Neutrophil (primary cell): ENCODE data around the gene LAIR1.
A peak's percentile ranks its signal among the peaks of the same experiment; 100 is the strongest.

Experiments
- H3K27ac ChIP-seq: fragments of 200-600 bp; sonication (generic); 2 replicates; pipeline ENCODE4 v1.5.1; 2016; ENCODE audit warnings: mild to moderate bottlenecking, moderate library complexity
- H3K27me3 ChIP-seq: fragments of 200-600 bp; sonication (generic); 2 replicates; pipeline ENCODE4 v1.6.0; 2016; ENCODE audit warnings: mild to moderate bottlenecking
- H3K36me3 ChIP-seq: fragments of 200-600 bp; sonication (generic); 2 replicates; pipeline ENCODE4 v1.5.1; 2017
- H3K4me1 ChIP-seq, 2 experiments: fragments of 200-600 bp in 1 of 2; sonication (generic) in 1 of 2; 1 replicate in 1 of 2; 2 replicates in 1 of 2; pipeline versions ENCODE4 v1.5.1 to v1.6.1; 2013 to 2016; ENCODE audit warnings: low read depth in 1 of 2, low read length in 1 of 2, mild to moderate bottlenecking in 1 of 2, moderate library complexity in 1 of 2; ENCODE audit not compliant: control insufficient read depth in 1 of 2, insufficient read depth in 1 of 2
- H3K4me3 ChIP-seq, 2 experiments: fragments of 200-600 bp in 1 of 2; sonication (generic) in 1 of 2; 1 replicate in 1 of 2; 2 replicates in 1 of 2; pipeline ENCODE4 v1.5.1; 2013 to 2016; ENCODE audit warnings: low read depth in 1 of 2, low read length in 1 of 2, mild to moderate bottlenecking in 1 of 2, moderate library complexity in 1 of 2
- H3K9me3 ChIP-seq: fragments of 200-600 bp; sonication (generic); 2 replicates; pipeline ENCODE4 v1.5.1; 2016
- CTCF ChIP-seq: fragments of 200-600 bp; sonication (generic); IDR thresholded peaks from 2 replicates; pipeline ENCODE4 v1.5.1; 2016; ENCODE audit warnings: antibody characterized with exemption

The LAIR1 gene

GRCh38 chr19:54395685-54396084, 31.0 kb upstream of the LAIR1 start:
- Histone ChIP-seq H3K4me3 (no peak overlapping the region), H3K9me3 (no peaks in the 10 kb centered on the region), H3K4me1 (peaks cover 6 to 7% of the 10 kb centered on the region in 2 experiments), H3K27ac (no peak overlapping the region), H3K27me3 (peaks cover 16% of the 10 kb centered on the region), H3K36me3 (no peaks in the 10 kb centered on the region)
- TF ChIP-seq CTCF: no peak

GRCh38 chr19:54393381-54393780, 28.6 kb upstream of the LAIR1 start:
- no peak for TF ChIP-seq CTCF
- peaks cover 9% of the 10 kb centered on the region for H3K27me3 ChIP-seq

GRCh38 chr19:54392105-54392504, 27.4 kb upstream of the LAIR1 start:
- TF ChIP-seq CTCF: no peak

More at GRCh38 chr19:54393381-54393780, 28.6 kb upstream of the LAIR1 start:
- Histone ChIP-seq H3K4me1 (peaks cover 29 to 30% of the 10 kb centered on the region in 2 experiments), H3K36me3 (no peaks in the 10 kb centered on the region), H3K4me3 (no peak overlapping the region), H3K9me3 (no peaks in the 10 kb centered on the region), H3K27ac (no peak overlapping the region)

GRCh38 chr19:54391589-54392061, 26.9 kb upstream of the LAIR1 start:
- no peak overlapping the region for H3K27ac ChIP-seq
- no peak for TF ChIP-seq CTCF
- no peaks in the 10 kb centered on the region for H3K9me3 ChIP-seq
- H3K4me1 ChIP-seq: peaks cover 42 to 43% of the 10 kb centered on the region in 2 experiments
- peaks cover 6% of the 10 kb centered on the region for H3K27me3 ChIP-seq
- H3K36me3 ChIP-seq: no peaks in the 10 kb centered on the region
- H3K4me3 ChIP-seq: no peak overlapping the region

More at GRCh38 chr19:54392105-54392504, 27.4 kb upstream of the LAIR1 start:
- no peaks in the 10 kb centered on the region for H3K9me3 ChIP-seq
- H3K27me3 ChIP-seq: peaks cover 6% of the 10 kb centered on the region
- H3K36me3 ChIP-seq: no peaks in the 10 kb centered on the region
- H3K4me3 ChIP-seq: no peak overlapping the region
- H3K27ac ChIP-seq: no peak overlapping the region
- H3K4me1 ChIP-seq: peaks cover 42% of the 10 kb centered on the region in 2 experiments

- no peaks in the 10 kb centered on the region for H3K36me3 ChIP-seq
Measured at GRCh38 chr19:54390942-54391577, 26.3 kb upstream of the LAIR1 start.

More at GRCh38 chr19:54390942-54391577, 26.3 kb upstream of the LAIR1 start:
- Histone ChIP-seq H3K27me3 (peaks cover 6% of the 10 kb centered on the region), H3K4me1 (peaks cover 42 to 43% of the 10 kb centered on the region in 2 experiments), H3K4me3 (no peak overlapping the region), H3K9me3 (no peaks in the 10 kb centered on the region), H3K27ac (no peak overlapping the region)
- TF ChIP-seq CTCF: peak; percentile 80
